ENCODE data around the gene ERP29. TPM values are rescaled to one million over a fixed set of nuclear protein-coding genes. Genes with fewer than 3 reads are reported as not detected.

The ERP29 gene
- polyA plus RNA-seq, 1 donor, result 150 TPM

GRCh38 chr12:112013601-112014402 lies 576 bp downstream of the ERP29 start:
- Histone ChIP-seq H3K4me1 (ENCODE audit: control insufficient read depth, insufficient read depth, low read length) (peaks cover 11% of the 10 kb centered on the region), H3K27ac (ENCODE audit: low read length) (peak overlapping the region; percentile 92), H3K36me3 (ENCODE audit: control insufficient read depth, insufficient read depth, low read length) (peaks cover 16% of the 10 kb centered on the region), H3K27me3 (ENCODE audit: control insufficient read depth, insufficient read depth, low read length) (no peaks in the 10 kb centered on the region), H3K4me3 (ENCODE audit: low read length) (peak overlapping the region; percentile 83), H3K9me3 (ENCODE audit: control insufficient read depth, low read depth, low read length) (no peaks in the 10 kb centered on the region)
- DNase-seq, result peak; percentile 77 to 84
- WGBS (ENCODE audit: insufficient coverage, low lambda C conversion rate), result no CpG with 5 or more reads among the region's 54 CpGs

- 100% methylated on average over 6 of the region's 6 CpGs for WGBS (ENCODE audit: insufficient coverage, low lambda C conversion rate)
- no peak for DNase-seq
- Histone ChIP-seq H3K36me3 (ENCODE audit: control insufficient read depth, insufficient read depth, low read length) (peaks cover 37% of the 10 kb centered on the region), H3K27ac (ENCODE audit: low read length) (no peak overlapping the region), H3K9me3 (ENCODE audit: control insufficient read depth, low read depth, low read length) (no peaks in the 10 kb centered on the region), H3K27me3 (ENCODE audit: control insufficient read depth, insufficient read depth, low read length) (no peaks in the 10 kb centered on the region), H3K4me3 (ENCODE audit: low read length) (no peak overlapping the region), H3K4me1 (ENCODE audit: control insufficient read depth, insufficient read depth, low read length) (peaks cover 11% of the 10 kb centered on the region)
Measured at GRCh38 chr12:112015938-112016337, 2.7 kb downstream of the ERP29 start.

- Histone ChIP-seq H3K4me1 (ENCODE audit: control insufficient read depth, insufficient read depth, low read length) (peaks cover 6% of the 10 kb centered on the region), H3K4me3 (ENCODE audit: low read length) (no peak overlapping the region), H3K27me3 (ENCODE audit: control insufficient read depth, insufficient read depth, low read length) (no peaks in the 10 kb centered on the region), H3K36me3 (ENCODE audit: control insufficient read depth, insufficient read depth, low read length) (peaks cover 45% of the 10 kb centered on the region), H3K27ac (ENCODE audit: low read length) (no peak overlapping the region), H3K9me3 (ENCODE audit: control insufficient read depth, low read depth, low read length) (no peaks in the 10 kb centered on the region)
- WGBS (ENCODE audit: insufficient coverage, low lambda C conversion rate), result no CpG with 5 or more reads among the region's 1 CpG
- DNase-seq, result no peak
Measured at GRCh38 chr12:112017041-112017440, 3.8 kb downstream of the ERP29 start.

- Histone ChIP-seq H3K4me1 (ENCODE audit: control insufficient read depth, insufficient read depth, low read length) (peaks cover 5% of the 10 kb centered on the region), H3K4me3 (ENCODE audit: low read length) (no peak overlapping the region), H3K27me3 (ENCODE audit: control insufficient read depth, insufficient read depth, low read length) (no peaks in the 10 kb centered on the region), H3K36me3 (ENCODE audit: control insufficient read depth, insufficient read depth, low read length) (peaks cover 55% of the 10 kb centered on the region), H3K27ac (ENCODE audit: low read length) (no peak overlapping the region), H3K9me3 (ENCODE audit: control insufficient read depth, low read depth, low read length) (no peaks in the 10 kb centered on the region)
- DNase-seq, result no peak
- WGBS (ENCODE audit: insufficient coverage, low lambda C conversion rate), result 100% methylated on average over 2 of the region's 2 CpGs
Measured at GRCh38 chr12:112018571-112019237, 5.5 kb downstream of the ERP29 start.

GRCh38 chr12:112020947-112021457 lies 7.8 kb downstream of the ERP29 start:
- WGBS (ENCODE audit: insufficient coverage, low lambda C conversion rate), result no CpG with 5 or more reads among the region's 8 CpGs
- Histone ChIP-seq H3K27ac (ENCODE audit: low read length) (no peak overlapping the region), H3K36me3 (ENCODE audit: control insufficient read depth, insufficient read depth, low read length) (peaks cover 60% of the 10 kb centered on the region)

GRCh38 chr12:112022241-112023016 lies 9.2 kb downstream of the ERP29 start:
- H3K27me3 ChIP-seq (ENCODE audit: control insufficient read depth, insufficient read depth, low read length), result no peaks in the 10 kb centered on the region
- H3K27ac ChIP-seq (ENCODE audit: low read length), result no peak overlapping the region
- no peaks in the 10 kb centered on the region for H3K4me1 ChIP-seq (ENCODE audit: control insufficient read depth, insufficient read depth, low read length)
- H3K4me3 ChIP-seq (ENCODE audit: low read length), result no peak overlapping the region
- H3K36me3 ChIP-seq (ENCODE audit: control insufficient read depth, insufficient read depth, low read length), result peaks cover 55% of the 10 kb centered on the region
- H3K9me3 ChIP-seq (ENCODE audit: control insufficient read depth, low read depth, low read length), result no peaks in the 10 kb centered on the region
- 100% methylated on average over 2 of the region's 11 CpGs for WGBS (ENCODE audit: insufficient coverage, low lambda C conversion rate)
- no peak for DNase-seq

More at GRCh38 chr12:112020947-112021457, 7.8 kb downstream of the ERP29 start:
- H3K27me3 ChIP-seq (ENCODE audit: control insufficient read depth, insufficient read depth, low read length), result no peaks in the 10 kb centered on the region
- H3K4me1 ChIP-seq (ENCODE audit: control insufficient read depth, insufficient read depth, low read length), result no peaks in the 10 kb centered on the region
- no peak for DNase-seq
- no peaks in the 10 kb centered on the region for H3K9me3 ChIP-seq (ENCODE audit: control insufficient read depth, low read depth, low read length)
- no peak overlapping the region for H3K4me3 ChIP-seq (ENCODE audit: low read length)

DNA sequence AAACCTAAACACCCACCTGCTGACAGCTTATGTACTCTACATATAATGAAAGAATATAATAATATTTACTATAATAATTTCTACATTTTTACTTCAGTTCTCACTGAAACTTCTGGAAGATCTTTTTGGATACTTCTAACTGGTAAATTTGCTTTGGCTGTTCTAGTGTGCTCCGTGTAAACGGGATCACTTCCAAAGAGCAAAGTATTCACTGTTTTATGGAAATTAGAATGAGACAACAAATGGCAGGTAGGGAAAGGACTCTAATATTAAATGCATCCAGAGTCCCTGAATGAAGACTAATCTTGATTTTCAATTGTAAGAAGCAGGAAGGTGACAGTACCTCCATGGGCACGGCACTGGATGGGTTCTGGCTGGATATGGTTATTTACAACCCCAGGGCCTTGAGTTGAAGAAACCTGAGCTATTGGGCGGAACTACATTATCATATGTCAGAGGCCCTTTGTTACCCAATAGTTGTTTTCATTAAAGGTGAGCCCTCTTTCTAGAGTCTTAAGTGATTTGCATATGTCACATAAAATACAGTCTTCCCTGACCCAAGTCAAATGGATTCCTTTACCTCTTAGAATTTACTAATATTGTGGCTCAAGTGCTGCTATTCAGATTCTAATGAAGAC lies 10.7 kb downstream of the ERP29 start:
- H3K4me1 ChIP-seq (ENCODE audit: control insufficient read depth, insufficient read depth, low read length), result no peaks in the 10 kb centered on the region
- H3K36me3 ChIP-seq (ENCODE audit: control insufficient read depth, insufficient read depth, low read length), result peaks cover 54% of the 10 kb centered on the region
- WGBS (ENCODE audit: insufficient coverage, low lambda C conversion rate), result no CpG with 5 or more reads among the region's 4 CpGs
- no peak for DNase-seq
- no peak overlapping the region for H3K27ac ChIP-seq (ENCODE audit: low read length)
- H3K9me3 ChIP-seq (ENCODE audit: control insufficient read depth, low read depth, low read length), result no peaks in the 10 kb centered on the region
- H3K27me3 ChIP-seq (ENCODE audit: control insufficient read depth, insufficient read depth, low read length), result no peaks in the 10 kb centered on the region
- no peak overlapping the region for H3K4me3 ChIP-seq (ENCODE audit: low read length)

- WGBS (ENCODE audit: insufficient coverage, low lambda C conversion rate), result 100% methylated on average over 1 of the region's 4 CpGs
- H3K36me3 ChIP-seq (ENCODE audit: control insufficient read depth, insufficient read depth, low read length), result peaks cover 46% of the 10 kb centered on the region
Measured at GRCh38 chr12:112025808-112026375, 12.7 kb downstream of the ERP29 start.

DNA sequence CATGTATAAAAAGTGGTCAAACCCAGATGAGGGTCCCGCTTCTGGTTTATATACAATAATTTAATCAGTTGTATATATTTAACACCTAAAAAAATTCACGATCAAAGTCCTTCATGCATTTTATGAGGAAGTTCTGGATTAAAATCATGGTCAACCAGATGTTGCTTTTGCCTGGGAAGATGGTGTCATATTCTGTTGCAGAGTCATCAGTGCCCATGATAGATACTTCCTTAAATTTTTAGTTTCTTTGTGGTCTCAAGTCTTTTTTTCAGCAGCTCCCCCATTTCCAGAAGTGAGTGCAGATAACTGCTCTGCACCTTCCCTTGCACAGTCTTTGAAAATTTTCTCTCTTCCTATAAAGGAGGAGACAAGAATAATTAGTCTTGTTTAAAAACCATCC lies 16.1 kb downstream of the ERP29 start:
- Histone ChIP-seq H3K4me3 (ENCODE audit: low read length) (no peak overlapping the region), H3K27me3 (ENCODE audit: control insufficient read depth, insufficient read depth, low read length) (no peaks in the 10 kb centered on the region), H3K36me3 (ENCODE audit: control insufficient read depth, insufficient read depth, low read length) (peaks cover 43% of the 10 kb centered on the region), H3K4me1 (ENCODE audit: control insufficient read depth, insufficient read depth, low read length) (no peaks in the 10 kb centered on the region), H3K9me3 (ENCODE audit: control insufficient read depth, low read depth, low read length) (no peaks in the 10 kb centered on the region), H3K27ac (ENCODE audit: low read length) (no peak overlapping the region)
- DNase-seq, result no peak
- no CpG with 5 or more reads among the region's 2 CpGs for WGBS (ENCODE audit: insufficient coverage, low lambda C conversion rate)

More at GRCh38 chr12:112025808-112026375, 12.7 kb downstream of the ERP29 start:
- DNase-seq, result no peak
- H3K4me3 ChIP-seq (ENCODE audit: low read length), result no peak overlapping the region
- no peaks in the 10 kb centered on the region for H3K27me3 ChIP-seq (ENCODE audit: control insufficient read depth, insufficient read depth, low read length)
- no peak overlapping the region for H3K27ac ChIP-seq (ENCODE audit: low read length)
- no peaks in the 10 kb centered on the region for H3K4me1 ChIP-seq (ENCODE audit: control insufficient read depth, insufficient read depth, low read length)
- no peaks in the 10 kb centered on the region for H3K9me3 ChIP-seq (ENCODE audit: control insufficient read depth, low read depth, low read length)
